HG03469 (cell line): ENCODE data around the gene ZCCHC24.

Experiments used
- ATAC-seq: cut with Tn5 transposase; IDR thresholded peaks from one replicate; pipeline ENCODE4 v1.9.1; 2021; ENCODE audit warnings: mild to moderate bottlenecking, moderate library complexity, moderate number of reproducible peaks; ENCODE audit not compliant: unreplicated experiment

The ZCCHC24 gene

GRCh38 chr10:79412516-79412915, 32.9 kb downstream of the ZCCHC24 start:
- no peak for ATAC-seq

GRCh38 chr10:79411546-79412495, 33.6 kb downstream of the ZCCHC24 start:
- no peak for ATAC-seq

- ATAC-seq = no peak
These were observed 34.9 kb downstream of the ZCCHC24 start for GRCh38 chr10:79410315-79411094.

- ATAC-seq = no peak
These were observed 35.7 kb downstream of the ZCCHC24 start for GRCh38 chr10:79409726-79410085.

GRCh38 chr10:79409038-79409725, 36.2 kb downstream of the ZCCHC24 start:
- no peak for ATAC-seq

GRCh38 chr10:79407811-79408795, 37.3 kb downstream of the ZCCHC24 start:
- no peak for ATAC-seq

- no peak for ATAC-seq
These were observed 38.0 kb downstream of the ZCCHC24 start for GRCh38 chr10:79407423-79407796.

GRCh38 chr10:79406683-79407422, 38.6 kb downstream of the ZCCHC24 start:
- no peak for ATAC-seq

GRCh38 chr10:79405995-79406515, 39.4 kb downstream of the ZCCHC24 start:
- ATAC-seq = no peak

GRCh38 chr10:79405221-79405994, 40.0 kb downstream of the ZCCHC24 start:
- no peak for ATAC-seq

GRCh38 chr10:79404690-79405131, 40.7 kb downstream of the ZCCHC24 start:
- no peak for ATAC-seq

GRCh38 chr10:79404231-79404609, 41.2 kb downstream of the ZCCHC24 start:
- ATAC-seq = no peak

GRCh38 chr10:79403441-79404230, 41.8 kb downstream of the ZCCHC24 start:
- ATAC-seq = no peak

GRCh38 chr10:79402951-79403350, 42.5 kb downstream of the ZCCHC24 start:
- ATAC-seq = no peak

- ATAC-seq = no peak
These were observed 42.8 kb downstream of the ZCCHC24 start for GRCh38 chr10:79402625-79402946.

- no peak for ATAC-seq
These were observed 44.2 kb downstream of the ZCCHC24 start for GRCh38 chr10:79401015-79401921.
